ENCODE results near the gene CCDC184.
"Not testable (repeated sequence)": the region's sequence is repeated elsewhere in the genome, so short reads cannot be mapped to it uniquely, and the experiment has no call there.

DNA sequence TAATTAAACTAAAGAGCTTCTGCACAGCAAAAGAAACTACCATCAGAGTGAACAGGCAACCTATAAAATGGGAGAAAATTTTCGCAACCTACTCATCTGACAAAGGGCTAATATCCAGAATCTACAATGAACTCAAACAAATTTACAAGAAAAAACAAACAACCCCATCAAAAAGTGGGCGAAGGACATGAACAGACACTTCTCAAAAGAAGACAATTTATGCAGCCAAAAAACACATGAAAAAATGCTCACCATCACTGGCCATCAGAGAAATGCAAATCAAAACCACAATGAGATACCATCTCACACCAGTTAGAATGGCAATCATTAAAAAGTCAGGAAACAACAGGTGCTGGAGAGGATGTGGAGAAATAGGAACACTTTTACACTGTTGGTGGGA is 26.1 kb downstream of the CCDC184 start:
- not testable (repeated sequence) for TF ChIP-seq CTCF (IDR thresholded peaks at IDR 0.05); ZSCAN20 (CRISPR knock-in tag; IDR thresholded peaks at IDR 0.05); POLR2A (IDR thresholded peaks at IDR 0.05; ENCODE audit: low read length); BHLHE40 (IDR thresholded peaks at IDR 0.05; ENCODE audit: low read depth, low read length); RFX5 (IDR thresholded peaks at IDR 0.05); EP300 (IDR thresholded peaks at IDR 0.05); CBX8 (IDR thresholded peaks at IDR 0.05); CEBPB (IDR thresholded peaks at IDR 0.05); SMC3 (IDR thresholded peaks at IDR 0.05); RCOR1 (IDR thresholded peaks at IDR 0.05; ENCODE audit: low read depth, low read length); MAZ (IDR thresholded peaks at IDR 0.05; ENCODE audit: borderline replicate concordance, low read depth, low read length); JUN (IDR thresholded peaks at IDR 0.05)
- TF ChIP-seq, protein P1, sequence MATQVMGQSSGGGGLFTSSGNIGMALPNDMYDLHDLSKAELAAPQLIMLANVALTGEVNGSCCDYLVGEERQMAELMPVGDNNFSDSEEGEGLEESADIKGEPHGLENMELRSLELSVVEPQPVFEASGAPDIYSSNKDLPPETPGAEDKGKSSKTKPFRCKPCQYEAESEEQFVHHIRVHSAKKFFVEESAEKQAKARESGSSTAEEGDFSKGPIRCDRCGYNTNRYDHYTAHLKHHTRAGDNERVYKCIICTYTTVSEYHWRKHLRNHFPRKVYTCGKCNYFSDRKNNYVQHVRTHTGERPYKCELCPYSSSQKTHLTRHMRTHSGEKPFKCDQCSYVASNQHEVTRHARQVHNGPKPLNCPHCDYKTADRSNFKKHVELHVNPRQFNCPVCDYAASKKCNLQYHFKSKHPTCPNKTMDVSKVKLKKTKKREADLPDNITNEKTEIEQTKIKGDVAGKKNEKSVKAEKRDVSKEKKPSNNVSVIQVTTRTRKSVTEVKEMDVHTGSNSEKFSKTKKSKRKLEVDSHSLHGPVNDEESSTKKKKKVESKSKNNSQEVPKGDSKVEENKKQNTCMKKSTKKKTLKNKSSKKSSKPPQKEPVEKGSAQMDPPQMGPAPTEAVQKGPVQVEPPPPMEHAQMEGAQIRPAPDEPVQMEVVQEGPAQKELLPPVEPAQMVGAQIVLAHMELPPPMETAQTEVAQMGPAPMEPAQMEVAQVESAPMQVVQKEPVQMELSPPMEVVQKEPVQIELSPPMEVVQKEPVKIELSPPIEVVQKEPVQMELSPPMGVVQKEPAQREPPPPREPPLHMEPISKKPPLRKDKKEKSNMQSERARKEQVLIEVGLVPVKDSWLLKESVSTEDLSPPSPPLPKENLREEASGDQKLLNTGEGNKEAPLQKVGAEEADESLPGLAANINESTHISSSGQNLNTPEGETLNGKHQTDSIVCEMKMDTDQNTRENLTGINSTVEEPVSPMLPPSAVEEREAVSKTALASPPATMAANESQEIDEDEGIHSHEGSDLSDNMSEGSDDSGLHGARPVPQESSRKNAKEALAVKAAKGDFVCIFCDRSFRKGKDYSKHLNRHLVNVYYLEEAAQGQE (IDR thresholded peaks at IDR 0.05) = not testable (repeated sequence)
